UCSD-AML1 (cell line): ENCODE data around the gene GARRE1.
"Not testable (repeated sequence)": the region's sequence is repeated elsewhere in the genome, so short reads cannot be mapped to it uniquely, and the experiment has no call there.

Source experiments
- DNase-seq: peaks from one replicate; lab custom pipeline; 2025; ENCODE audit not compliant: unreplicated experiment; lab: John Stamatoyannopoulos, UW

The GARRE1 gene

DNA sequence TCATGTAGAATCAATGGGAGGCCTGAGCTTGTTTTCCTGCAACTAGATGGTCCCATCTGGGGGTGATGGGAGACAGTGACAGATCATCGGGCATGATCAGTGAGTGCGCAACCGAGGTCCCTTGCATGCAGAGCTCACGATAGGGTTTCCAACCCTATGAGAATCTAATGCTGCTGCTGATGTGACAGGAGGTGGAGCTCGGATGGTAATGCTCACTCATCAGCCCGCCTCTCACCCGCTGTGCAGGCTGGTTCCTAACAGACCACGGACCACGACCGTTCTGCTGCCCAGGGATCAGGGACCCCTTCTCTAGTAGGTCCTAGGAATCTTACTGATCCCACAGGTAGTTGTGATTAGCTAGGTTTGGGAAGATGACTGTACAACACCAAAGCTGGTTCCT lies 23.5 kb upstream of the GARRE1 start:
- DNase-seq = no peak

DNA sequence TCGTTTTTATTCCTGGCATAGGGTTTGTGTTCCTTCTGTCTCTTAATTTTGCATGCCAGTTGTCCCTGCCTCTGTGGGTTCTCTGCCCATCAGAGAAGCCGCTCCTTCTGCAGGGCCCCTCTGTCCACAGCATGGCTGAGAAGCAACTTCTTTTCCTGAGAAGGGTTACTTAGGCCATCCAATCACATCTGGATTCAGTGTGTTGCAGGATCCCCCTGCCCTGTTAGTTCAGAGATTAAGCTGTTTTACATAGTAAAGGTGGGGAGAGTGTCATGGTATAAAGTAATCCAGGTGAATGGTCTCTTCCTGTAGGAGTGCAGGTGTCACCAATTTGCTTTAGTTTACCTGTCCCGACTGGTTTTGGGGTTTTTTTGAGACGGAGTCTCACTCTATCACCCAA lies 22.9 kb upstream of the GARRE1 start:
- no peak for DNase-seq

DNA sequence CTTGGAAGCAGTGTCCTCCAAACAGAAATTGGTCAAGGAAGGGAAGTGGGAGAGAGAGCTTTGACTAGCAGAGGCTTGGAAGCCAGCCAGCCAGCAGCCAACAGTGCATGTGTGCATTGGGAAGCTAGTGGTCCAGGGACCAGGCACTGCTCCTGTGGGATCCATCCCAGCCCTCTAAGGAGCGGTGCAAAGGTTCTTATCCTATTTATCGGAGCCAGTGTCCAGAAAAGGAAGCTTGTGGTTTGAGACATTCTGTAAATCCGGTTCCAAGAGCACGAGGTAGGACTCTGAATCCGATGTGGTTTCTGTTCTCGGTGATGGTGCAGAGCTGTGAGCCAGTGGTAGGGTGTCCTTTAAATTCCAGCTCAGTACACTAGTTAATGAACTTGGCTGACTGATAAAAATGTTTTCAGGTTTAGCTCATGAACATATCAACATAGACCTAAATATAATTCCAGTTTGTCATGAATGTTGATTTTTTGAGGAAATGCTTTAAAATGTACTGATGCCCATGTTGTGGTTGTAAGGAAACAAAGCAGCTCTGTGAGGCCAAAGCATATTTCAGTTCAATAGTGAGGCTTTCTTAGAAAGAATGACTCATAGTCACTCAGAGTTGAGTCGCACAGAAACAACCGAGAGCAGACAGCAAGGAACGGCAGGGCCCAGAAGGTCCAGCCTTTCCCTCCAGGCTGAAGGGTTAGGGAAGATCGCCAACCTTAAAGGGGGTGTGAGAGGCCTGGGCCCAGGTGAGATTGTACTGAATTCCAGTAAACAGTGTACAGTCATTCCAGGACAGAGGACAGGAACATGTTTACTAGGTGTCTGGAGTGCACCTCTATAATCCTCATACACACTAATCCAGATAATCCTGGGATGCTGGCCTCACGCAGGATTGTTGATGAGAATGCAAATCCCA lies 21.5 kb upstream of the GARRE1 start:
- DNase-seq = peak; percentile 29

DNA sequence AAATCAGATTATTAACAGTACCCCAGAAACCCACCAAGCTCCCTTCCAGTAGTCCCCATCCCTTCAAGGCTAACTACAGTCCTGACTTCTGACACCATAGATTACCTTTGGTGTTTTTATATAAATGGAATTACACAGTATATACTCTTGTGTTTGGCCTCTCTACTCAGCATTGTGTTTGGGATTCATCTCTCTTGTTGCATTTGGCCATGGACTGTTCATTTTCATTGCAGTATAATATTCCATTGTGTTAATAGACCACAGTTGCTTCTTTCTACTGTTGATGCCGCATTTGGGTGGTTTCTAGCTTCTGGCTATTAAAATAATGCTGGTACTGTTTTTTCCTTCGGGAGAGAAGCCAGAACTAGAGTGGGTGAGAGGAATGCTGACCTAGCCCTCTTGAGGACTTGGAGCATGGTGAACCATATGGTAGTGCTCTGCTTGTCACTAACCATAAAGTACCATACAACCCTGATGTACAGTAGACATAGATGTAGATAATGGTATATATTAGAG lies 18.9 kb upstream of the GARRE1 start:
- no peak for DNase-seq

DNA sequence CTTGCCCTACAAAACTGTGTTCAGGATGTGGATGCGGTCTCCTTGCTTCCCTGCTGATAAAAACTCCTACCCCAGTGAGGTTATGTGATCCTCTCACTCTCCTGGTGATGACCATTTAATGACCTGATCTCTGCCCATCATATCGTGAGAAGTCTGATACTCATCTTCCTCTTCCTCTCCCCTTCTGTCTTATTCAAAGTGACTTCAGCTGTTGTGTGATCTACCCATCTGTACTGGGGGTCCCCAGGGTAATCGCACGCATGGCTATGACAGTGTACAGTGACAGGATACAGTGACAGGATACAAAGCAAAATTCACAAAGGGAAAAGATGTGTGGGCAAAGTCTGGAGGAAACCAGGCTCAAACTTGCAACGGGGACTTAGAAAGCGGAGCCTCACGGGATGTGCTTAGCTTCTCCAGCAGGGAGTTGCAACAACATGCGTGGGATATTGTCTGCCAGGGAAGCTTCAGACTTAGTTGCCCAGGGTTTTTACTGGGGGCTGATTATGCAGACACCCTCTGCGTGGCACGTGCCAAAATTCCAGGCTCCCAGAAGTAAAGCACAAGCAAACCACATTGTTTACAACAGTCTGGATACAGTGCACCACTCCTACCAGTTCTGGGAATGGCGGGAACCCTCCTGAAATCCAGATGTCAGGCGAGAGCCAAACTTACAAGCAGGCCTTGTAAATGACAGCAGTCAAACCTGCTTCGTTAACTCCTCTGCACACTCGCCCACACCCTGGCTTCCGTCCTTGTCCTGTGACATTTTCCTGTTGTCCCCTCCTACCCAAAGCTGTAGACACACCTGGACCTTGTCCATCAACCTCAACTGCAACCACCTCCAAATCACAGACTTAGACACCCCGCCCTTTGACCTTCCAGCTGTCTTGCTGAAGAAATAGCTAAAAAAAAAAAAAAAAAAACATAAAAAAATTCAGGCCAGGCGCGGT lies 18.0 kb upstream of the GARRE1 start:
- no peak for DNase-seq

DNA sequence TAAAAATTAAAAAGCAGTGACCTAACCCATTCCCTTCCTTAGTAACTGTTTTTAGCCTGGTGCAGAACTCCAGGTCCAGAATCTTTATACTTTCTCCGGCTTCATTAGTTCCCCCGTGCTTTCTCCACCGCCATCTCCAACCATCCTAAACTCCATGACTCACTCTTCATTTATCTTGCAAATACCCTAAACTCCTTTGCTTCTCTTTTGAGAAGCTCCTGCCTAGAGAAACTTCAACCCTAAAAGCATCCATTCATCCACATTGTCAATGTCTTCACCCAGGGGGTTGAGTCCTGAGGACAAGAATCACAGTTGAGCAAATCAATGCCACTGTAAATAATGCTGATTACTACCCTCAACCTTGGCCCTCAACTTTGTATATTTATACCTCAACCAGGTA lies 17.1 kb upstream of the GARRE1 start:
- no peak for DNase-seq

DNA sequence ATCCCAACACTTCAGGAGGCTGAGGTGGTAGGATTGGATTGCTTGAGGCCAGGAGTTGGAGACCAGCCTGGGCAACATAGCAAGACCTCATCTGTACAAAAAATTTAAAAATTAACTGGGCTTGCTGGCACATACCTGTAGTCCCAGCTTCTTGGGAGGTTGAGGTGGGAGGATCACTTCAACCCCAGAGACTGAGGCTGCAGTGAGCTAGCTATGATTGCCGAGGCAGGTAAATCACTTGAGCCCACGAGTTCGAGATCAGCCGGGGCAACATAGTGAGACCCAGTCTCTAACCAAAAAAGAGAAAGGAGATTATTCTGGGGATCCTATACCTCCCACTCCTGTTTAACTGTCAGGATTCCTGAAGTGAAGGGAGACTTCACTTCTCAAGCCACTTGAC lies 16.4 kb upstream of the GARRE1 start:
- DNase-seq = no peak

DNA sequence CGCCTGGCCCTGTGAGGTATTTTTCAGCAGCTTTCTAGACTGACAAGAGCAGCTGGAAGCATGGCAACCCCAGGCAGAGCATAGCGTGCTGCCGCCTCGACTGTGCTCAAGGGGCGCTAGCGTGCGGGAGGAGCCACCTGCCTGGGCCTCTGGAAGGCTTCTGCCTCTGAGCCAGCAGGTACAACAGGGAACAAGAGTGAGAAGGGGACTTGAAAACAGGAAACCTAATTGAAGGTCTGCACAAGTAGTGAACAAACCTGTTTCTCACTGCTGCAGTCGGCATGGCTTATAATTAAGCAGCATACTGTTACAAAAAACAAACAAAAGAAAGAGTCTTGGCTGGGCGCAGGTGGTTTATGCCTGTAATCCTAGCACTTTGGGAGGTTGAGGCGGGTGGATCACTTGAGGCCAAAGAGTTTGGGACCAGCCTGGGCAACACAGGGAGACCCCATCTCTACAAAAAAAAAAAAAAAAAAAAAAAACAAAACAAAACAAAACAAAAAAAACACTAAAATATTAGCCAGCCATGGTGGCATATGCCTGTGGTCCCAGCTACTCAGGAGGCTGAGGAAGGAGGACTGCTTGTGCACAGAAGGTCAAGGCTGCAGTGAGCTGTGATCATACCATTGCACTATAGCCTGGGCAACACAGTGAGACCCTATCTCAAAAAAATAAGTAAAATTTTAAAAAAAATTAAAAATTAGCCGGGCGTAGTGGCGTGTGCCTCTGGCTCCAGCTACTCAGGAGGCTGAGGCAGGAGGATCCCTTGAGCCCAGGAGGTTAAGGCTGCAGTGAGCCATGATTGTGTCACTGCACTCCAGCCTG lies 12.6 kb upstream of the GARRE1 start:
- DNase-seq = no peak

DNA sequence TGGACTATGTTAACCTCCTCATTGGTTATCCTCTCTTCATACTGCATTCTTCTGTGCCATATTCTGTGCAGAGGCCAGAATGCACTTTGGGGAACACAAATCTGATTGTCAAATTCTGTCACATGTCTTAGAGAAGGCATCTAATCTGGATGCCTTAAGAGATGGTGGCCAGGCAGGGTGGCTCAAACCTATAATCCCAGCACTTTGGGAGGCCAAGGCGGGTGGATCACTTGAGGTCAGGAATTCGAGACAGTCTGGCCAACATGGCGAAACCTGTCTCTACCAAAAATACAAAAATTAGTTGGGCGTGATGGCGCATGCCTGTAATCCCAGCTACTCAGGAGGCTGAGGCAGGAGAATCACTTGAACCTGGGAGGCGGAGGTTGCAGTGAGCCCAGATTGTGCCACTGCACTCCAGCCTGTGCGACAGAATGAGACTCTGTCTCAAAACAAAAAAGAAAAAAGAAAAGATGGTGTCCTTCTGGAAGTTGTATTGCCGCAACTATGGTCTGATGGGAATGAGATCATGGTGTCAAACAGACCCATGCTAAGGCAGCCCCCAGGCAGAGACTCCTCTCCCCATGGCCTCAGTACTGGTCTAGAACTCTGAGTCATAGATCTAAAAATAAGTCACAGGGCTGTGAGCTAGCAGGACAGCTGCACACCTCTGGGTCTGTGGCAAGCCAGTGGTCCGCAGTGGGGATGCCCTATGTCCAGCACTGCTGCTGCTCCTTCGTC lies 11.0 kb upstream of the GARRE1 start:
- not testable (repeated sequence) for DNase-seq

DNA sequence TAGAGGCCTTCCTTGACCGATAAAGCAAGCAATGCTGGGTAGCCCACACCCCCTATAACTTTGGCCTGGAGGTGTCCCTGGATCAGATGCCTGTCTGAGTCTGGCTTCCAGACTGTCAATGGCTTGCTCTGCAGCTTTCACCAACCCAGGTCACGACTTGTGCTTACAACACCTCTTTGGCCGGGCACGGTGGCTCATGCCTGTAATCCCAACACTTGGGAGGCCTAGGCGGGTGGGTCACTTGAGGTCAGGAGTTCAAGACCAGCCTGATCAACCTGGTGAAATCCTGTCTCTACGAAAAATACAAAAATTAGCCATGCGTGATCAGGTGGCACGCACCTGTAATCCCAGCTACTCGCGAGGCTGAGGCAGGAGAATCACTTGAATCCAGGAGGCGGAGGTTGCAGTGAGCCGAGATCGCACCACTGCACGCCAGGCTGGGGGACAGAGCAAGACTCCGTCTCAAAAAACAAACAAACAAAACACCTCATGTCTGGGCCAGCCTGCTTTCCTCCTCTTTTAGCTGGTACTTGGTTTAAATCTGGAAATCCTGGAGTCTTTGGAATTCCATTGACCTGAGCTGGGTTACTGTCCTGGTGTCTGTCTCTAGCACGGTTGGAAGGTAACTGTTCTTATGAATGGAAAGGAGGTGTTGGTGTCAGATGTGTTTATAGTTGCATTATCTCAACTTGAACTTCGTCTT lies 10.3 kb upstream of the GARRE1 start:
- DNase-seq = no peak

DNA sequence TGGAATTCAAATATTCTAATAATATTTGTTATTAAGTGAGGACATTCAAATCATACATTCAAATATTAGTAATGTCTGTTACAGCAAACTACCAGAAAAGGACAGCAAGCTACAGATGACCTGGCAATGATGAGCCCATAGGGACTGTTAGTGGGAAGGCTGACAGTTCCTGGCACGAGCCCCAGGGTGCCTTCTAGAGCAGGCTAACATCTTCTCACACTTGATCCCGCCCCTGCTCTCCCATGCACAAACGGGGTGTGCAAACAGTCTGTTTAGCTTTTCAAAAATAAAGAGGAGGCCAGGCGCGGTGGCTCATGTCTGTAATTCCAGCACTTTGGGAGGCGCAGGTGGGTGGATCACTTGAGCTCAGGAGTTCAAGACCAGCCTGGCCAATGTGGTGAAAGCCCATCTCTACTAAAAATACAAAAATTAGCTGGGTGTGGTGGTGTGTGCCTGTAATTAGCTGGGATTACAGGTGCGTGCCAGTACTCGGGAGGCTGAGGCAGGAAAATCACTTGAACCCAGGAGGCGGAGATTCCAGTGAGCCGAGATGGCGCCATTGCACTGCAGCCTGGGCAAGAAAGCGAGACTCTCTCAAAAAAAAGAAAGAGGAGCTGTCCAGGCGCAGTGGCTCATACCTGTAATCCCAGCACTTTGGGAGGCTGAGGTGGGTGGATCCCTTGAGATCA lies 9.6 kb upstream of the GARRE1 start:
- no peak for DNase-seq

DNA sequence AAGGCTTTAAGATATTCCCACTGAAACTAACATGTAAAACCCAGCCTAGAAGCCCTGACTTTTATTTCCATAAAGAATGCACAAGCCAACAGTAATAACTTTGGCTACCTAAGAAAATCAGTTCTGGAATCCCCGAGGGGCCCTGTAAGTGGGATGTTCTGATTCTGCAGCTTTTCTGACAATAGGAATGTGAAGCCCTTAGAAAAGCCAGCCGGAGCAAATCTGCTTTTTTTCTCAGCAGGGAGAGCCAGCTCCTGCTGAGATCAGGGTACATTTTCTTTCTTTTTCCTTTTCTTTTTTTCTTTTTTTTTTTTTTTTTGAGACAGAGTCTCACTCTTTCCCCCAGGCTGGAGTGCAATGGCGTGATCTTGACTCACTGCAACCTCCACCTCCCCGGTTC lies 8.0 kb upstream of the GARRE1 start:
- DNase-seq = no peak

DNA sequence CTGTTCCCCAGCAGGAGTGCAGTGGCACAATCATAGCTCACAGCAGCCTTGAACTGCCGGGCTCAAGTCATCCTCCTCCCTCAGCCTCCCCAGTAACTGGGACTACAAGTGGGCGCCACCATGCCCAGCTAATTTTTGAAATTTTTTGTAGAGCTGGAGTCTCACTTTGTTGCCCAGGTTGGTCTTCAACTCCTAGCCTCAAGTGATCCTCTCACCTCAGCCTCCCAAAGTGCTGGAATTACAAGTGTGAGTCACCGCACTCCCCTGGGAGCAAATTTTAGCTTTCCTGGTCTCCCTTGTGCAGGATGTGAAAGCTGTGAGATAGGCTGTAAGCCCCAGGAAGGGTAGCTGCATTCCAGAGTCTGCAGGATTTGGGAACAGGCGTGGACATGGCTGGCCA lies 5.4 kb upstream of the GARRE1 start:
- DNase-seq = no peak

DNA sequence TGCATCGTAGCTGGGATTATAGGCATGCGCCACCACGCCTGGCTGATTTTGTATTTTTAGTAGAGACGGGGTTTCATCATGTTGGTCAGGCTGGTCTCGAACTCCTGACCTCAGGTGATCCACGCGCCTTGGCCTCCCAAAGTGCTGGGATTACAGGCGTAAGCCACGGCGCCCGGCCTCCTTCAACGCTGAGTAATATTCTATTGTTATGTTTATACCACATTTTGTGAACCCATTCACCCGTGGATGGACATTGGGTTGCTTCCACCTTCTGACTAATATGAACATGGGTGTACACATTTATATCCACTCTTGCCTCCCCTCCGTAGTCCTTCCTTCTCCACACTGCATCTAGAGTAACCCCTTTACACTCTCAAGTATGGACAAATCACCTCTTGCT lies 1.2 kb upstream of the GARRE1 start:
- DNase-seq = not testable (repeated sequence)

DNA sequence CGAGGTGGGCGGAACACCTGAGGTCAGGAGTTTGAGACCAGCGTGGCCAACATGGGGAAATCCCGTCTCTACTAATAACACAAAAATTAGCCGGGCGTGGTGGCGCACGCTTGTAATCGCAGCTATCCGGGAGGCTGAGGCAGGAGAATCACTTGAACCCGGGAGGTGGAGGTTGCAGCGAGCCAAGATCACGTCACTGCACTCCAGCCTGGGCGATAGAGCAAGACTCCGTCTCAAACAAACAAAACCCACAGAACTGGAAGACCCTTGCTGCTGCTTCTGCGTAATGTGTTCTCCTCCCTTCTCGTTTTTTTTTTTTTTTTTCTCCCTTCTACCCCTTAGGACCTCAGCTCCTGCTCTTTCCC lies 691 bp upstream of the GARRE1 start:
- not testable (repeated sequence) for DNase-seq

DNA sequence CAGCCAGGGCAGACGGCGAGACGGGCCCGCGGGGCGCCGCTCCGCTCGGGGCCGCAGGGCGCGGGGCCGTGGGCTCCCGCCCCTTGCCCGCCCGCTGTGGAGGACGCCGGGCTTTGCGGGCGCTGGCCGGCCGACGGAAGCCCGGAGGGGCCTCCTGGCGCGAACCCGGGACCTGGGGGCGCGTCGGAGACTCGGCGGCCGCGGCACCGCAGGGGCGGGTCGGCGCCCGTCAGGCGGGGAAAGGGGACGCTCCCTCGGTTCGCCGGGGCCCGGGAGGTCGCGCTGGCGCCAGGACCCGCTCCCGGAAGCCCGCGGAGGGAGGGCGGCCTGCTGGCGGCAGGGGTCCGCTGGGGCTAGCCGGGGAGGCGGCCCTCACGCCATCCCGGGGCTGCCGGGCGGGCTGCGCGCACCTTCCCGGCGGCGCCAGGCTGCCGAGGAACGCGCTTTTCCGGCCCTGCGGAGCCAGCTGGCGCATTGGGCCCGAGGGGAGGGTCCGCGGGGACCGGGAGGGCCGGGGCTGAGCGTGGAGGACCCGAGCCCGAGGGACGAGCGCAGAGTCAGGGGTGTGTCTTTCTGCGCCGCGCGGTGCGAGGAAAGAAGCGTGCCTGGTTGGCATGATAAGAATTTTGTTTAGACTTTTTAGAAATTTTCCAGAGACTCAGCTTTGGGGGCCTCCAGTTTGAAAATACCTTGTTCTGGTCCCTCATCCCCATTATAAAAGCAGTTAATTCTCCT lies 511 bp downstream of the GARRE1 start:
- no peak for DNase-seq

DNA sequence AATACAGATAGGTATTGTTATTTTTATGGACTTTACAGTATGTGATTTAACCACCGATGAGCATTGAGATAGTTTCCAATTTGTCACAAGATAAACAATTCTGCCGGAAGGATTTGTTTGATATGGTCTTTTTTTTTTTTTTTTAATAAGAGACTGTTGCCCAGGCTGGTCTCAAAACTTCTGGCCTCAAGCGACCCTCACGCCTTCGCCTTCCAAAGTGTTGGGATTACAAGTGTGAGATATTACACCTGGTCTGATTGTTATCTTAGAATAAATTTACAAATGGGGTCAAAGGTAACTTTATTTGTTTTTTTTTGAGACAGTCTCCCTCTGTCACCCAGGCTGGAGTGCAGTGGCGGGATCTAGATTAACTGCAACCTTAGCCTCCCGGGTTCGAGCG lies 1.2 kb downstream of the GARRE1 start:
- no peak for DNase-seq

DNA sequence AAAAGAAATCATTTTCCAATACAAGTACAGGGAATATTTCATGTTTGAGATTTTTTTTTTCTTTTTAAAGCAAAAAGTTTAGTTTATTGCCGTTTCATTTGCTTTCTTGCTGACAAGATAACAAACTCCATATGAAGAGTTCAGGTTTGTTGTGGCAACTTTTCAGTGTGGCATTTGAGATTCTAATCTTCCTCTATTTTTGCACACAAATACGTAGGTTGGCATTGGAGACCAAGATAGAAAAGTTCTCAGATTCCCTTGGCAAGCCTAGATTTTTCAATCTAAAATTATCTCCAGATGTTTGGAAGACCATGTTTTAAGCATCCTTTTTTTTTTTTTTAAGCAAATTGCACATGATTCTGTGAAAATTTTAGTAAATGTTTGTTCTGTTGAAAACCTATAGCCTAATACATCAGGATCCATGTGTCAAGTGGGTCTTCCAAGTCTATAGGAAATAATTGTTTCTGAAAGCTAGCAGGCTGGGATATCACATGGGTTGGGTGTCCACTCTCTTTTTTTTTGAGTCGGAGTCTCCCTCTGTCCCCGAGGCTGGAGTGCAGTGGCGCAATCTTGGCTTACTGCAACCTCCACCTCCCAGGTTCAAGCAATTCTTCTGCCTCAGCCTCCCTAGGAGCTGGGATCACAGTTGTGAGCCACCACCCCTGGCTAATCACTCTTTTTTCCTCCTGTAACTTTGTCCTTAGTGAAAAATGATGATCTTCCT lies 2.6 kb downstream of the GARRE1 start:
- no peak for DNase-seq
